ENCODE measurements around the gene CD247. TPM values are rescaled to one million over a fixed set of nuclear protein-coding genes. Genes with fewer than 3 reads are reported as not detected.
A peak's percentile ranks its signal among the peaks of the same experiment; 100 is the strongest.

CD247 gene
- total and polyA plus RNA-seq, 2 experiments from 2014 or later: not detected

- H3K27me3 ChIP-seq (replicated peaks; ENCODE audit: insufficient read depth): no peaks in the 10 kb centered on the region; the same call in none of the 2 replicates
- DNase-seq: no peak
- no peak overlapping the region for H3K4me2 ChIP-seq (ENCODE audit: unreplicated experiment)
- no peaks in the 10 kb centered on the region for H3F3A ChIP-seq (ENCODE audit: insufficient read depth)
- no peaks in the 10 kb centered on the region for H3K9me2 ChIP-seq (ENCODE audit: insufficient read depth)
- in situ Hi-C loops (cut with MboI): loop anchor here (10.0 kb wide), 2 partner anchors 176 to 376 kb away; no protein-coding TSS in a partner anchor
- H3K4me3 ChIP-seq: no peak overlapping the region
- H4K20me1 ChIP-seq (ENCODE audit: insufficient read depth): no peaks in the 10 kb centered on the region
- WGBS, 2 experiments (ENCODE audit: low coverage in 1 of 2, low lambda C conversion rate in 2 of 2, missing lambda C conversion rate in 2 of 2): 87 to 89% methylated on average over 3 of the region's 3 CpGs
- H3K9me3 ChIP-seq (ENCODE audit: low read depth): no peaks in the 10 kb centered on the region
- H3K79me2 ChIP-seq (ENCODE audit: insufficient read depth): no peaks in the 10 kb centered on the region
- no peak overlapping the region for H3K9ac ChIP-seq
- H2AFZ ChIP-seq: no peak overlapping the region
- no peaks in the 10 kb centered on the region for H3K4me1 ChIP-seq (ENCODE audit: insufficient read depth)
- TF ChIP-seq EZH2phosphoT487 (IDR thresholded peaks at IDR 0.05; ENCODE audit: insufficient read depth, low read depth): no peak
- no peaks in the 10 kb centered on the region for H3K36me3 ChIP-seq (ENCODE audit: low read depth)
- no peak overlapping the region for H3K27ac ChIP-seq
These were observed 77.1 kb downstream of the CD247 start for GRCh38 chr1:167441222-167441621.

GRCh38 chr1:167440776-167441175 is 77.6 kb downstream of the CD247 start:
- no peak overlapping the region for H2AFZ ChIP-seq
- TF ChIP-seq EZH2 (IDR thresholded peaks at IDR 0.05; ENCODE audit: insufficient read depth, poor library complexity, severe bottlenecking) (no peak), EZH2phosphoT487 (IDR thresholded peaks at IDR 0.05; ENCODE audit: insufficient read depth, low read depth) (no peak)
- WGBS, 2 experiments (ENCODE audit: low coverage in 1 of 2, low lambda C conversion rate in 2 of 2, missing lambda C conversion rate in 2 of 2): 86 to 91% methylated on average over 8 of the region's 8 CpGs
- no peaks in the 10 kb centered on the region for H3K9me3 ChIP-seq (ENCODE audit: low read depth)
- no peaks in the 10 kb centered on the region for H3K36me3 ChIP-seq (ENCODE audit: low read depth)
- H3K4me1 ChIP-seq (ENCODE audit: insufficient read depth): no peaks in the 10 kb centered on the region
- no peaks in the 10 kb centered on the region for H3K79me2 ChIP-seq (ENCODE audit: insufficient read depth)
- no peak for DNase-seq
- H3K27me3 ChIP-seq (replicated peaks; ENCODE audit: insufficient read depth): no peaks in the 10 kb centered on the region; the same call in none of the 2 replicates
- H3K4me3 ChIP-seq: no peak overlapping the region
- no peaks in the 10 kb centered on the region for H3K9me2 ChIP-seq (ENCODE audit: insufficient read depth)
- no peaks in the 10 kb centered on the region for H3F3A ChIP-seq (ENCODE audit: insufficient read depth)
- no peak overlapping the region for H3K27ac ChIP-seq
- H4K20me1 ChIP-seq (ENCODE audit: insufficient read depth): no peaks in the 10 kb centered on the region
- no peak overlapping the region for H3K9ac ChIP-seq
- in situ Hi-C loops (cut with MboI): loop anchor here (10.0 kb wide), 2 partner anchors 176 to 376 kb away; no protein-coding TSS in a partner anchor
- no peak overlapping the region for H3K4me2 ChIP-seq (ENCODE audit: unreplicated experiment)

- Histone ChIP-seq H3K4me2 (ENCODE audit: unreplicated experiment) (no peak overlapping the region), H3F3A (ENCODE audit: insufficient read depth) (no peaks in the 10 kb centered on the region), H2AFZ (no peak overlapping the region), H4K20me1 (ENCODE audit: insufficient read depth) (no peaks in the 10 kb centered on the region), H3K36me3 (ENCODE audit: low read depth) (no peaks in the 10 kb centered on the region), H3K27me3 (replicated peaks; ENCODE audit: insufficient read depth) (no peaks in the 10 kb centered on the region; the same call in 1 of the 2 replicates), H3K4me3 (no peak overlapping the region), H3K27ac (no peak overlapping the region), H3K9ac (no peak overlapping the region), H3K79me2 (ENCODE audit: insufficient read depth) (no peaks in the 10 kb centered on the region), H3K9me3 (ENCODE audit: low read depth) (no peaks in the 10 kb centered on the region), H3K4me1 (ENCODE audit: insufficient read depth) (no peaks in the 10 kb centered on the region), H3K9me2 (ENCODE audit: insufficient read depth) (no peaks in the 10 kb centered on the region)
- in situ Hi-C loops (cut with MboI): loop anchor here (10.0 kb wide), 2 partner anchors 176 to 376 kb away; no protein-coding TSS in a partner anchor
- TF ChIP-seq EZH2 (IDR thresholded peaks at IDR 0.05; ENCODE audit: insufficient read depth, poor library complexity, severe bottlenecking) (no peak), EZH2phosphoT487 (IDR thresholded peaks at IDR 0.05; ENCODE audit: insufficient read depth, low read depth) (no peak)
- 89 to 92% methylated on average over 4 of the region's 4 CpGs for WGBS, 2 experiments (ENCODE audit: low coverage in 1 of 2, low lambda C conversion rate in 2 of 2, missing lambda C conversion rate in 2 of 2)
- no peak for DNase-seq
These were observed 78.0 kb downstream of the CD247 start for GRCh38 chr1:167440345-167440744.

- peak overlapping the region; percentile 62 for H3K4me2 ChIP-seq (ENCODE audit: unreplicated experiment)
- H3K27me3 ChIP-seq (replicated peaks; ENCODE audit: insufficient read depth): no peaks in the 10 kb centered on the region; the same call in 1 of the 2 replicates
- peak; percentile 66 for DNase-seq
- H3K9me3 ChIP-seq (ENCODE audit: low read depth): no peaks in the 10 kb centered on the region
- H2AFZ ChIP-seq: peak overlapping the region; percentile 54
- H3K4me1 ChIP-seq (ENCODE audit: insufficient read depth): no peaks in the 10 kb centered on the region
- no peaks in the 10 kb centered on the region for H3K79me2 ChIP-seq (ENCODE audit: insufficient read depth)
- TF ChIP-seq EZH2phosphoT487 (IDR thresholded peaks at IDR 0.05; ENCODE audit: insufficient read depth, low read depth): no peak
- no peak for TF ChIP-seq EZH2 (IDR thresholded peaks at IDR 0.05; ENCODE audit: insufficient read depth, poor library complexity, severe bottlenecking)
- H3K27ac ChIP-seq: no peak overlapping the region
- no peaks in the 10 kb centered on the region for H3K36me3 ChIP-seq (ENCODE audit: low read depth)
- H4K20me1 ChIP-seq (ENCODE audit: insufficient read depth): no peaks in the 10 kb centered on the region
- H3F3A ChIP-seq (ENCODE audit: insufficient read depth): no peaks in the 10 kb centered on the region
- in situ Hi-C loops (cut with MboI): no loop called here
- no peak overlapping the region for H3K9ac ChIP-seq
- 10% methylated on average over 41 to 49 of the region's 49 CpGs for WGBS, 2 experiments (ENCODE audit: low coverage in 1 of 2, low lambda C conversion rate in 2 of 2, missing lambda C conversion rate in 2 of 2)
- peak overlapping the region; percentile 58 for H3K4me3 ChIP-seq
- H3K9me2 ChIP-seq (ENCODE audit: insufficient read depth): no peaks in the 10 kb centered on the region
These were observed 78.9 kb downstream of the CD247 start for GRCh38 chr1:167439301-167439988.

Data from GM23248 (cell line).